Forelimb muscle (tissue), 1 donor: ENCODE results near the gene GRAMD2B. TPM values are rescaled to one million over a fixed set of nuclear protein-coding genes. Genes with fewer than 3 reads are reported as not detected.
"Not testable (repeated sequence)": the region's sequence is repeated elsewhere in the genome, so short reads cannot be mapped to it uniquely, and the experiment has no call there.

Source experiments
- DNase-seq: peaks from one replicate; pipeline ENCODE4 v3.0.0-alpha.2; 2013; ENCODE audit warnings: low read depth
- polyA plus RNA-seq: library from polyadenylated mRNA; unstranded; fragments of 120-200 nt; gene quantifications from one replicate; pipeline ENCODE4 v1.2.1, GENCODE V29; 2013; ENCODE audit not compliant: insufficient read length

The GRAMD2B gene
- polyA plus RNA-seq, 1 donor = 9.4 TPM

DNA sequence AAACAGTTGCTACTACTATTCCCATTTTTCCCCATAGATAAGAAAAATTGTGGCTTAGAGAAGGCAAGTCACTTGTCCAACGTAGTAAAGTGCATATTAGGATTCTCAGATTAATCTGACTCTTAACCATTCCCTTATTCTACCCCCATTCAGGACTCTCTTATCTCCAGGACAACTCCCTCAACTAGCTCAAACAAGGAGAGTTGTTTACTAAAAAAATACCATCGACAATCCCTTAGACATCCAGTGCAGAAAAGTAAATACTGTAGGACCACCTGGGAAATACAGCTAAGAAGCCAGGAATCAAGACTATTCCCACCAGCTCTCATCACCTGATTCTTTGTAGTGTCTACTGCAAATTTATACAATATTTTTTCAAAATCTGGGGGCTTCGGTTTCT lies 9.4 kb upstream of the GRAMD2B start:
- no peak for DNase-seq

DNA sequence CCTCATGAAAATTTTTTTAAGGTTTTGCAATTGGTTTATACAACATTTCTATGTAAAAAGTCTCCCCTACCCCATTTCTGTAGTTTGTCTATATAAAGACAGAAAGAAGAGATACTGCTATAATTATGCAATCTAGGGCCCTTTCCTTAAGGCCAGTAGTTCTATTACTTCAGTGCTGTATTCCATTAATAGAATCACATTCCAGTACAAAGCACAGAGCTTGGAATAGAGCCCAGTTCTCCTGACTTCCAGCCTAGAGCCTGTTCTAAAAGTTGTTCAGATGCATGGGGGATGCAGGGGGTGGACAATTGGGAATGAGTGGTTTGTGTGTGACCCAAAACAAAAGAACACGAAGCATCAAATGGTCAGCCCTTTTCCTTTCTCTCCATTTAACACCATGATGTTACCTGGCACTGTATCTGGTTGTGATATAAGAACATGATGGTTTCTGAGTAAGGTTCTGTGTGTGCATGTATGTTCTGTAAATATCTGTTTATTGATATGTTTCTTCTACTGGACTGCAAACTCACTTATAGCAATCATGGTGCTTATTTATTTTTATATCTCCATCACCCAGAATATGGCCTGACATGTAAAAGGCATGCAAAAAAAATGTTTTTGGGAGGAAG lies 8.2 kb upstream of the GRAMD2B start:
- DNase-seq = peak; percentile 43

DNA sequence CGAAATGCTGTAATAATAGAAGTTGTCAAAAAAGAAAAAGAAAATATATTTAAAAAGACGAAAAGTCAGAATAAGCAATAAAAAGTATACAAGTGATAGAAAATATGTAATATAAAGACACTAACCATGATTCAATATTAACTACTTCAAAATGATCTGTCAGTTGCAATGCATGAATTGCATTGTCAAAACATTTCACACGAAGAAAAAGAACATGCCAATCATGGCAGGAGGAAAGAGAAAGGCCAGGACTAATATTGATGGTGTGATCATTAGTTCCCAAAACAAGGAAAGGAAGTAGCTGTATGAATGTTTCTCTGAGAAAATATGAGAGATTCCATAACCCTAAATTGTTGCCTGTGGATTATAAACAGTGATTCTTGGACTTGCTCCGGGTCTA lies 7.4 kb upstream of the GRAMD2B start:
- DNase-seq = no peak

GRCh38 chr5:126416266-126416925 lies 6.8 kb upstream of the GRAMD2B start:
- no peak for DNase-seq

GRCh38 chr5:126417178-126417577 lies 6.0 kb upstream of the GRAMD2B start:
- DNase-seq = no peak

DNA sequence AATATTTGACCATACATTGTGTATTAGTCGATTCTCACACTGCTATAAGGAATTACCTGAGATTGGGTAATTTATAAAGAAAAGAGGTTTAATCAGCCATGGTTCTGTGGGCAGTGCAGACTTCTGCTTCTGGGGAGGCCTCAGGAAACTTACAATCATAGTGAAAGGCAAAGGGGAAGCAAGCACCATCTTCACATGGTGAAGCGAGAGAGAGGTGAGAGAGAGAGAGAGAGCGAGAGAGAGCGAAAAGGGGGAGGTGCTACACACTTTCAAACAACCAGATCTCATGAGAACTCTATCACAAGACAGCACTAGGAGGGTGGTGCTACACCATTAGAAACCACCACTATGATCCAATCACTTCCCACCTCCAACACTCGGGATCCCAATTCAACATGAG lies 4.1 kb upstream of the GRAMD2B start:
- no peak for DNase-seq

DNA sequence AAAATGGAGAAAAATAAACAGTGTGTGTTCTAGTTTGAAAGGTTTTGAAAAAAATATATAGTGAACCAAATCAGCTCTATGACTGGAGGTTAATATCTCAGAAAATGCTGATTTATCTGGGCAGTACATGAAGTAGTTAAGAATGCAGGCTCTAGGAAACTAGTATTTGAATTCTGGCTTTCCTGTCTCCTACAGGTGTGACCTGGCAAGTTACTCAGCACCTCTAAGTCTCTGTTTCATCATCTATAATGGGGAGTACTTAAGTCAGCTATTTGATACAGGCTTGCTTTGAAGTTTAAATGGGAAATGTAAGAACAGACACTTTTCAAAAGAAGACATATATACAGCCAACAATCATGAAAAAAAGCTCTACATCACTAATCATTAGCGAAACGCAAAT lies 5.2 kb downstream of the GRAMD2B start:
- DNase-seq = no peak

- DNase-seq = no peak
Observed at GRCh38 chr5:126430631-126431030, 7.4 kb downstream of the GRAMD2B start.

DNA sequence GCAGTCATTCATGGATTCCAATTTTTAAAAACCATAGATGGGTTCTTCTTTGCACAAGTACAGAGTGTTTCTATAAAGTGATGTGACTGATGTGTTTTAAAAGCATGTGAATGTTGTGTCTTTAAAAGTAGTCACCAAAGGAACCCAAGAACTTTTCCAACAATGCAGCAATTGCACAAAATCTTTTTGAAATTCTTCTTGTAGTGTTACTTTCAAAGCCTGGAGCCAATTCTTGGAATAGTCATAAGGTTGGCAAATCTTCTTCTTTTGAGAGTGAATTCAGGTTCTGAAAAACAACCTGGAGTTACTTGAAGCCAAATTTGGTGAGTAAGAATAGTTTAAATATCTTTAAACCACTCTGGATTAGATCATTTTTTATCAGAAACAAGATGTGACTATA lies 10.5 kb downstream of the GRAMD2B start:
- DNase-seq = no peak

DNA sequence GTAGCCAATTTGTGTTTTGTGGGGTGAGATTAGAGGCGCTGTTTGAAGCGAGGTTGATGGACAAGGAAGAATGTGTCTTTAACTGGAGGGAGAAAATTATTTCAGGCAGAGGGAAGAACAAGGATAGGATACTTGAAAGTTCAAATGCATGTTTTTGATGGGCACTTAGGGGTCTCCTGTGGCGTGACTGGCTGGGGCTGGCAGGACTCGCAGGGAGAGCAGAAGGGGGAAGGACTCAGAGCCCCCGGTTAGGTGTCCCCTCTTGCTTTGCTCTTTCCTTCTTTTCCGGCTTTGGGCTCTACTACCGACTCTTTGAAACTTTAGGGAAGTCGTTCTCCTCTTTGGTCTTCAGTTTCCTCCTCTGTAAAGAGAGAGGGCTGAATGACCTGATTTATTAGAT lies 12.1 kb downstream of the GRAMD2B start:
- DNase-seq = no peak

- DNase-seq = no peak
Observed at GRCh38 chr5:126435714-126436113, 12.5 kb downstream of the GRAMD2B start.

DNA sequence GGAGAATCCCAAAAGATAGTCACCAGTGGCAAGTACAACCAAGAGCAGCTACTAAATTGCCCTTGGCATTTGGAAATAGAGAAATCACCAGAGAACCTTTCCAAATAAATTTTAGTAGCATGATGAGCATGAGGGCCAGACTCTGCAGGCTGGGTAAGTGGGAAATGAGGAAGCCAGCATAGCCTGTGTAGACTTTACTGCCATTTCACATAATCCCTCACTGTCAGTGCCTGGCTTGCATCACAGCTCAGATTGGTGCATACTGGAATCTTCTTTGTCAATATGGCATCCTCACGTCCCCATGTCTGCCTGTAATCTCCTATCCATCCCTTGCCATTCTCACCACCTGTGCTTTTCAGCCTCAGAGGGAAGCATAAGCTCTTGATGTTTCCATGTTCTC lies 14.5 kb downstream of the GRAMD2B start:
- DNase-seq = no peak

DNA sequence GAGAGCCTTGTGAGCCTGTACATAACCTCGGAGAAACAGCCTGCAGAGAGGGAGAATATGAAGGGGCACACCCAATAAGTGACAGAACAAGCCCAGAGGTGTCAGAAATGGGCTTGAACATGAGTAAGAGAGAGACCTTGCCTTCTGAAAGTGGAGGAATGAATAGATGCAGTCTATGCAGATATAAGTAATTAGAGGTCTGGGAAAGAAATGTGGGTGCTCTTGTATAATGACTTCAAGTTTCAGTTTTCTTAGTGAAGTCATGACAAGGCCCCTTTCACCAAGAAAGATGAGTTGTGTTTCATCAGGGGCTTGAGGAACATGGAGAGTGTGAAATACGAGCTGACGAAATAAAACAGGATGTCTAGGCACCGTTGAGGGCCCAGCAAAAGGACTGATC lies 15.1 kb downstream of the GRAMD2B start:
- no peak for DNase-seq

- no peak for DNase-seq
Observed at GRCh38 chr5:126438868-126439267, 15.7 kb downstream of the GRAMD2B start.

GRCh38 chr5:126439724-126440123 lies 16.5 kb downstream of the GRAMD2B start:
- not testable (repeated sequence) for DNase-seq

GRCh38 chr5:126441230-126441629 lies 18.0 kb downstream of the GRAMD2B start:
- no peak for DNase-seq

GRCh38 chr5:126443374-126443851 lies 20.2 kb downstream of the GRAMD2B start:
- DNase-seq = peak; percentile 71

- DNase-seq = no peak
Observed at GRCh38 chr5:126444137-126444536, 20.9 kb downstream of the GRAMD2B start.

- no peak for DNase-seq
Observed at GRCh38 chr5:126445502-126446174, 22.4 kb downstream of the GRAMD2B start.

DNA sequence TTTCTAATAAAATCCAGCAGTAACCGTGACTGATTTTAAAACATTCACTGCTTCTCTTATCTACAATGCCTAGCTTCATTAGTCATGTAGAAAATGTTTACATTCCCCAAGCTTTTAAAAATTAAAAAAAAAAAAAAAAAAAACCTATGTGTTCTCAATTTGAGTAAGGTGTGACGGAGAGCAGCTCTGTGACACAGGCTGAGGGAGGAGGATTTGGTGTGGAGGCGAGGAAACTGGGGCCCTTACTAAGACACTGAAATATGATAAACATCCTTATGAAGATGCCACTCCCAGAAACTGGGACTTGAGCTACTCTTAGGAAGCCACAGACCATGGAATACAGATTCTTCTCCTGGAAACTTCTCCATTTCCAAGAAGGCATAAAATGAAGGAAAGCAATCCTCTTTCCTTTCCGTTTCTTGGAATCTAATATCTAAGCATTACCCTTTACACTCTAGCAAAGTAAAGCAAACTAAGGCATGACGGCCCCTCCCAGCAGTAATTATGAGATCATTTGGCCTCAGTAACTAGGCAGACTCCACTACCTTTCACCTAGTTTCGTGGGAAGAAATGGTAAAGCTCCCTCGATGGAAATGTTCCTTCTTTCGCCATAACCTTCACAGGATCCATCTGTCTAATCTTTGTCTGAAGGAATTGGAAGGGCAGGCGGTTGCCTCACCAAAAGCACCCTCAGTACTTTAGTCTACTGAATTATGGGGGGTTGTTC lies 23.5 kb downstream of the GRAMD2B start:
- DNase-seq = no peak

GRCh38 chr5:126448720-126449119 lies 25.5 kb downstream of the GRAMD2B start:
- DNase-seq = no peak

GRCh38 chr5:126449751-126450271 lies 26.6 kb downstream of the GRAMD2B start:
- no peak for DNase-seq
